ENCODE data around the gene SETDB2. TPM values are rescaled to one million over a fixed set of nuclear protein-coding genes. Genes with fewer than 3 reads are reported as not detected.
A peak's percentile ranks its signal among the peaks of the same experiment; 100 is the strongest.
"Not testable (repeated sequence)": the region's sequence is repeated elsewhere in the genome, so short reads cannot be mapped to it uniquely, and the experiment has no call there.

The SETDB2 gene
- polyA plus RNA-seq, 3 donors from 2014 or later = 5.5 to 8.8 (median 7.5) TPM

DNA sequence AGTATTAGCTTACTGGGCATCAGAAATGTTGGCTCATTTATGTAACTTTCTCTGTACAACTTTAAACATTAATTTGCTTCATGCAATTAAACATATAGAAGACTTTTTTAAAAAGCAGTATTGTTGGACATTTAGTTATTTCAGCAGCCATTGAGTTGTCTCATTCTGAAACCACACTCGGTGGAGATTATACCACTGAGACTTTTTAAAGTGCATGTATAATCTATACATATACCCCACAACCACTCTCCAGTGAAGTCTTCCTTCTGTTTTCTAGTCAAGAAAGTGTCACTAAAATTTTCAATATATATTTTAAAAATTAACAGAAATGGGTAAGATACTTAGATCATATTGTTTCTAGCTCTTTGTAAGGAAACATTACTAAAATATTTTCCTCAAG is 15.5 kb downstream of the SETDB2 start:
- H3K27me3 Mint-ChIP-seq (ENCODE audit: low read depth in 3 of 3) = no peaks in the 10 kb centered on the region
- H3K27ac Mint-ChIP-seq = no peak overlapping the region
- no peak overlapping the region for H3K4me3 Mint-ChIP-seq
- peaks cover 2 to 14% (median 8%) of the 10 kb centered on the region in 6 donors for H3K9me3 Mint-ChIP-seq
- H3K4me1 Mint-ChIP-seq = peaks cover 3 to 16% of the 10 kb centered on the region in 2 donors
- DNase-seq = no peak
- peaks cover 37 to 43% (median 40%) of the 10 kb centered on the region in 3 donors for H3K36me3 Mint-ChIP-seq

DNA sequence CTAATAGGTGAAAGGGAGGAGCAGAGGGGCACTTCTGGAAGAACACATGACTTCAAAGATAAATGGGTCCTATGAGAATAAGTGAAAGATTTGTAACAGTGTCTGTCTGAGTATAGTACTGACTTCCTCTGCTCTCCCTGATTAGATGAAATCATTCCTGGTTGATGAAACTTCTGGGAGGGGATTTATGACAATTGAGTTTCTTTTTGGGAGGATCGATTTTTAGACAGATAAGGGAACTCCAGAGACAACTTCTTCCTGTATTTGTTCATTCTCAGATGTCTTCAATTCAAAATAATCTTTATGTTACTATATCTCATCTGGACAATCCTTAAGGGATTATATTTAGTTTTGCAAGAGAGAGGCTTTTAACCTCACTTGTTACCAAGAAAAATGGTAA is 20.0 kb downstream of the SETDB2 start:
- Mint-ChIP-seq H3K27me3 (ENCODE audit: low read depth in 3 of 3) (no peaks in the 10 kb centered on the region), H3K4me3 (no peak overlapping the region), H3K36me3 (peaks cover 46 to 64% (median 50%) of the 10 kb centered on the region in 3 donors), H3K27ac (no peak overlapping the region), H3K9me3 (peaks cover 2 to 14% (median 8%) of the 10 kb centered on the region in 6 donors), H3K4me1 (no peaks in the 10 kb centered on the region)
- DNase-seq = no peak

DNA sequence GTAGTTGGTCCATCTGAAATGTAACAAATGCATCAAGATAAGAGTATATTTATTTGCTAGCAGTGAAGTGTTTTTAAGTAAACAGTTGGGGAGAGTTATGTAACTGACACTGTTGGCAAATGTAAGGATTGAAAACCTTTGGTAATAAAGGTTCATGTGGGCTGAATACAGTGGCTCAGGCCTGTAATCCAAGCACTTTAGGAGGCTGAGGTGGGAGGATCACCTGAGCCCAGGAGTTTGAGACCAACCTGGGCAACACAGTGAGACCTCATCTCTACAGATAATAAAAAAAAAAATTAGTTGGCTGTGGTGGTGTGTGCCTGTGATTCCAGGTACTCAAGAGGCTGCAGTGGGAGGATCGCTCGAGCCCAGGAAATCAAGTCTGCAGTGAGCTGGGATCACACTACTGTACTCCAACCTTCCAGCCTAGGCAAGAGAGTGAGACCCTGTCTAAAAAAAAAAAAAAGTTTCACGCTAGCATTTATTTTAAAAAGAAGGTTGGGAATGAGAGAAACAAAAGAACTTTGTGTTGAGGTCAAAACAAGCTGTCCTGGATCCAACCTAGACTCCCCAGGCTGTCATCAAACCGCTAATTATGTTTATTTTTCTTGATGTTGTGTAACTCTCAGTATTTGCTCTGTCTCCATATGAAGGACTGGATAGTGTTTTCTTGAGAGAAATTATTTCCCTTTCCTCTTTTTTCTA is 20.7 kb downstream of the SETDB2 start:
- no peak overlapping the region for H3K27ac Mint-ChIP-seq
- H3K36me3 Mint-ChIP-seq = peaks cover 52 to 71% (median 52%) of the 10 kb centered on the region in 3 donors
- H3K4me1 Mint-ChIP-seq = no peaks in the 10 kb centered on the region
- peaks cover 0 to 1% (median 0%) of the 10 kb centered on the region in 3 donors for H3K27me3 Mint-ChIP-seq (ENCODE audit: low read depth in 3 of 3)
- H3K4me3 Mint-ChIP-seq = no peak overlapping the region
- no peak for DNase-seq
- H3K9me3 Mint-ChIP-seq = peaks cover 2 to 14% (median 8%) of the 10 kb centered on the region in 6 donors

DNA sequence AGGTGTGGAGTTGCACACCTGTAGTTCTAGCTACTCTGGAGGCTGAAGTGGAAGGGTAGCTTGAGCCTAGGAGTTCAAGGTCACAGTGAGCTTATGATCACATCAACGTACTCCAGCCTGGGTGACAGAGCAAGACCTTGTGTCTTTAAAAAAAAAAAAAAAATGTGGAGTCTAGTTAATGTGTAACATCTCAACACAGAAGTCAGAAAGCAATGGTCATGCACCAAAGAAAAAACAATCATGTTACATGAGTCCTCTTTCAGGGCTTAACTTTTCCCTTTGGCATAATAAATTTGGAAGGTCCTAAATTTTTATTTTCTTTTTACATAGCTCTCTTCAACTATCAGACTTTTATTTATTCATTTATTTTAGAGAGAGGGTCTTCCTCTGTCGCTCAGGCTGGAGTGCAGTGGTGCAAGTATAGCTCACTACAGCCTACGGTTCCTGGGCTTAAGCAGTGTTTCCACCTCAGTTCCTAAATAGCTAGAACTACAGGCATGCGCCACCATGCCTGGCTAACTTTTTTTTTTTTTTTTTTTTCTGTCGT is 22.3 kb downstream of the SETDB2 start:
- no peak for DNase-seq
- Mint-ChIP-seq H3K27ac (peak overlapping the region in 1 of 6 donors; percentile 7), H3K4me3 (no peak overlapping the region), H3K9me3 (peaks cover 2 to 14% (median 8%) of the 10 kb centered on the region in 6 donors), H3K4me1 (no peaks in the 10 kb centered on the region), H3K27me3 (ENCODE audit: low read depth in 3 of 3) (peaks cover 0 to 2% (median 0%) of the 10 kb centered on the region in 3 donors), H3K36me3 (peaks cover 51 to 64% (median 53%) of the 10 kb centered on the region in 3 donors)

DNA sequence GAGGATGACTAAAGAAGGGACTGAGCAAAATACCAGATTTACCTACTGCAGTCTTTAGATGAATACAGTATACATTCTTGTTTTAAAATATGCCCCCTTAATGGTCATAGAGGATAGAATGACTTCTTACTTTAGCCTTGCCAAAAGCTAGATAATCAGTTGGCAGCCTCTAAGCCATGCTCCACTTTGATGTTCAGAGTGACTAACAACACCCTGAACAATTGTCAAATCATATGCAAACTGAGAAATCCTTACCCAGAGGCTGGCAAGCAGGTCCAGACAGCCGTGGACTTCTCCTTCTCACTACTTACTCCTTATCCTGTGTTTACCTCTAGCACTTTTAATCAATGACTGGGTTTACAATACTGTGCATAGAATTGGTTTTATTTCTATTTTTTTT is 28.1 kb downstream of the SETDB2 start:
- no peak overlapping the region for H3K27ac Mint-ChIP-seq
- no peak overlapping the region for H3K4me3 Mint-ChIP-seq
- no peaks in the 10 kb centered on the region for H3K4me1 Mint-ChIP-seq
- H3K9me3 Mint-ChIP-seq = no peaks in the 10 kb centered on the region
- peaks cover 25 to 34% (median 30%) of the 10 kb centered on the region in 3 donors for H3K36me3 Mint-ChIP-seq
- no peak for DNase-seq
- H3K27me3 Mint-ChIP-seq (ENCODE audit: low read depth in 3 of 3) = peaks cover 0 to 3% (median 1%) of the 10 kb centered on the region in 3 donors

DNA sequence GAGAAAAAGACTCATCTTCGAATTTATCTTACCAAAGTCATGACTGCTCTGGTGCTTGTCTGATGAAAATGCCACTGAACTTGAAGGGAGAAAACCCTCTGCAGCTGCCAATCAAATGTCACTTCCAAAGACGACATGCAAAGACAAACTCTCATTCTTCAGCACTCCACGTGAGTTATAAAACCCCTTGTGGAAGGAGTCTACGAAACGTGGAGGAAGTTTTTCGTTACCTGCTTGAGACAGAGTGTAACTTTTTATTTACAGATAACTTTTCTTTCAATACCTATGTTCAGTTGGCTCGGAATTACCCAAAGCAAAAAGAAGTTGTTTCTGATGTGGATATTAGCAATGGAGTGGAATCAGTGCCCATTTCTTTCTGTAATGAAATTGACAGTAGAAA is 32.5 kb downstream of the SETDB2 start:
- Mint-ChIP-seq H3K27me3 (ENCODE audit: low read depth in 3 of 3) (peaks cover 0 to 1% (median 1%) of the 10 kb centered on the region in 3 donors), H3K9me3 (no peaks in the 10 kb centered on the region), H3K36me3 (peaks cover 13 to 43% (median 13%) of the 10 kb centered on the region in 3 donors)

DNA sequence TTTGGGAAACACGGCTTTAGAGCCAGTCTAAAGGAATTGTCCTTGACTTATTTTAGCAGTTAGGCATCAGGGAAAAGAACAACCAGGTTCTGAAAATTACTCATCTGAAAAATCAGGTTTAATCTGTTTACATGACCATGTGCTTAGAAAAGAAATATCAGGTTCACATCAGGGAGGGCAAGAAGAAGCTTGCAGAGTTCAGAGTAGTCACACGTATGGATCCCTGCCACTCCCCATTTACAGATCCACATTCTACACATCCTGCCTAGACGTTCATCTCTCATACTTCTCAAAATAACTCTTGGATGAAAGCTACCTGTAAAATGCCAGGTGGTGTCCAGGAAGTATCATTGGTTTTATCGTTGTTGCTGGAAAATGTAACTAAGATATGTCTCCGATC is 37.7 kb downstream of the SETDB2 start:
- no peak overlapping the region for H3K4me3 Mint-ChIP-seq
- peaks cover 20 to 56% (median 21%) of the 10 kb centered on the region in 3 donors for H3K36me3 Mint-ChIP-seq
- DNase-seq = no peak
- H3K27me3 Mint-ChIP-seq (ENCODE audit: low read depth in 3 of 3) = peaks cover 0 to 2% (median 0%) of the 10 kb centered on the region in 3 donors
- H3K27ac Mint-ChIP-seq = peak overlapping the region in 1 of 6 donors; percentile 45
- H3K4me1 Mint-ChIP-seq = no peaks in the 10 kb centered on the region
- no peaks in the 10 kb centered on the region for H3K9me3 Mint-ChIP-seq

More for the DNA sequence above, 32.5 kb downstream of the SETDB2 start:
- Mint-ChIP-seq H3K4me1 (no peaks in the 10 kb centered on the region), H3K4me3 (no peak overlapping the region), H3K27ac (no peak overlapping the region)
- no peak for DNase-seq

DNA sequence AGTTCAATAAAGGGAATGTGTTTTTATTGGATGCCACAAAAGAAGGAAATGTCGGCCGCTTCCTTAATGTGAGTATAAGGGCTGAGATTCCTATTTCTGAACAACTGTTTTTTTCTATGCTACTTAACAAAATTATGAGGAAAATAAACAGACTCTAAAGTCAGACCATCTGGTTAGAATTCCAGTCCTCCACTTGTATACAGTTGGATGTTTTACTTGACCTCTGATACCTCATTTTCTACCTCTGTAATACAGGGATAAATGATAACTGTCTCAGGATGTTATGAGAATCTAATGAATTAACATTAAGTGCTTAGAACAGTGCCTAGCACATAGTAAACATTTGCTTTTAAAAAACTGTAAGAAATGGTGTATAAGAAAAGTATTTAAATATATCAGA is 44.5 kb downstream of the SETDB2 start:
- H3K4me3 Mint-ChIP-seq = no peak overlapping the region

DNA sequence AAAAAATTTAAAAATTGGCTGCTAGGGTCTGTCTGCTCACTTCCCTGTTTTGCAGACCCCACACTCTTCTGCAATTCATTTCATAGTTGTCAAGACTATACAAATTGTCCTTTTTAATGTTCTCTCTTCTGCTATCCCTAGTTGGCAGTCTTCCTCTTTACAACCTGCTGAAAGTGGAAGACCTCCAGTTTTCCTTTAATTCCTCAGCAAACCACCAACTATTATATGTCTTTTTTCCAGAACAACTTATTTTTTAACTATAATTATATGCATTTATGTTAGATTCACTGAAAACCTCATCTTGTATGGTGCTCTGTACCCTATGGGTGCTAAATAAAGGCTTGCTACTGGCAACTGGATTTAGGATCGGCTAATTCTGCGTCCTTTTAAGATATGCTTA is 50.6 kb downstream of the SETDB2 start:
- peaks cover 2 to 12% (median 8%) of the 10 kb centered on the region in 3 donors for H3K27me3 Mint-ChIP-seq (ENCODE audit: low read depth in 3 of 3)

More for the DNA sequence above, 44.5 kb downstream of the SETDB2 start:
- Mint-ChIP-seq H3K36me3 (peaks cover 12 to 34% (median 18%) of the 10 kb centered on the region in 3 donors), H3K27me3 (ENCODE audit: low read depth in 3 of 3) (peaks cover 0 to 2% (median 2%) of the 10 kb centered on the region in 3 donors), H3K27ac (no peak overlapping the region), H3K9me3 (no peaks in the 10 kb centered on the region), H3K4me1 (no peaks in the 10 kb centered on the region)
- no peak for DNase-seq

DNA sequence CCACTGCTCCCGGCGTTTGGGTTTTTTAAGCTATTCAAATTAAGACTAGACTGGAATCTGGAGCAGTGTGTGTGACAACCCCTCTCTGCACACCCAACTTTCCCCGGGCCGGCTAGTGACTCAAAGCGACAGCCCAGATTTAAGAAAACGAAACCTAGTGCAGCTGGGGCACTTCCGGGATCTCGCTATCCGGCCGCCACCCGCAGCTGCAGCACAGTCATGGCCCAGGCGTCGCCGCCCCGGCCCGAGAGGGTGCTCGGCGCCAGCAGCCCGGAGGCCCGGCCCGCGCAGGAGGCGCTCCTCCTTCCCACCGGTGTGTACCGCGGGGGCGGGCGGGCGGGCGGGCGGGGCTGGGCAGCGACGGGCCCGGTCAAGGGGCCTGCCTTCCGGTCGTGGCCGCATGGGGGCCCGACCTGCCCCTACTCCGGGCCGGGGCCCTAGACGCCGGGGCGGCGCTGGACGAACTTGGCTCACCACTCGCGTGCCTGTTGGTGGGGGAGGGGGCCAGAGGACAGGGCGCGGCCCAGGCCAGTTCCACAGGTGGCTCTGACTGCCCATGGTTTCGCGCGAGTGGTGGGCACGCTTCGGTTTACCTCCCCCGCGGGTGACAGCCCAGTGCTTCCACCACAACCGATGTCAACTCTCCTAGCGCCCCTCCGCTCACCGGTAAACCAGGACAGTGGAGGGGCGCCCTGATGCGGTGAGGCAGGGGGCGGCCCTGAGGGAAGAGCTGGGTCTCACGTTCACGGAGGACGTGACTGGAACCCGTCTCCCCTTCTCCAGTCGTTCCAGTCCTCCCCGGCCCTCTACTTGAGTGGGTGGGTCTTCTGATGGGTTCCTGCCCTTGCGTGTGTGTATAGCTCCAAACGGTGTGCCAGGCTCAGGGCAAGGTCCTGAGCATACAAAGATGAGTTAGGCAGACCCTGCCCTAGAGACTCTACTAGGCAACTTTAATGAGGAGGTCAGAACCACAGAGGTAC is 52.0 kb downstream of the SETDB2 start, which contains the start of gene PHF11:
Gene PHF11 (plus strand): TSS at position 171 of the 980 bp plus-strand sequence. CDS start 49 bp downstream, at position 220.
- H3K27me3 Mint-ChIP-seq (ENCODE audit: low read depth in 3 of 3) = peaks cover 2 to 12% (median 8%) of the 10 kb centered on the region in 3 donors
- H3K27ac Mint-ChIP-seq = peak within 1 kb of the TSS; percentile 98 to 99 (median 98)
- peaks cover 0 to 11% (median 5%) of the 10 kb centered on the region in 3 donors for H3K36me3 Mint-ChIP-seq
- peak within 1 kb of the TSS; percentile 98 to 99 (median 99) for H3K4me3 Mint-ChIP-seq
- no peaks in the 10 kb centered on the region for H3K9me3 Mint-ChIP-seq
- peak; percentile 85 to 88 (median 88) for DNase-seq
- H3K4me1 Mint-ChIP-seq = peaks cover 35 to 51% of the 10 kb centered on the region in 2 donors

More for the DNA sequence above, 50.6 kb downstream of the SETDB2 start:
- peak overlapping the region; percentile 81 to 99 (median 98) for H3K27ac Mint-ChIP-seq
- DNase-seq = no peak
- H3K9me3 Mint-ChIP-seq = no peaks in the 10 kb centered on the region
- peak overlapping the region; percentile 98 to 99 (median 99) for H3K4me3 Mint-ChIP-seq
- H3K4me1 Mint-ChIP-seq = peaks cover 27 to 40% of the 10 kb centered on the region in 2 donors
- peaks cover 0 to 8% (median 5%) of the 10 kb centered on the region in 3 donors for H3K36me3 Mint-ChIP-seq

DNA sequence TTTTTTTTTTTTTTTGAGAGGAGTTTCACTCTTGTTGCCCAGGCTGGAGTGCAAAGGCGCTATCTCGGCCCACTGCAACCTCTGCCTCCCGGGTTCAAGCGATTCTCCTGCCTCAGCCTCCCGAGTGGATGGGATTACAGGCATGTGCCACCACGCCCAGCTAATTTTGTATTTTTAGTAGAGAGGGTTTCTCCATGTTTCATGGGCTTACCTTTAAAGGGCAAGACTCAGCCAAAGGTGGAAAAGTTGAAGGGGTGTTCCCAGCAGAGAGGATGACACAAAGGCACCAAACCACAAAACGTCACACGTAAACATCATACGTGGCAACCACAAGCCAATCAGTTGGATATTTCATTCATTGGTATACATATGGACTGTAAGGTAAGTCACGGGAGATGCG is 52.8 kb downstream of the SETDB2 start:
- peak; percentile 49 to 58 (median 56) for DNase-seq
- H3K27me3 Mint-ChIP-seq (ENCODE audit: low read depth in 3 of 3) = peaks cover 2 to 12% (median 8%) of the 10 kb centered on the region in 3 donors
- not testable (repeated sequence) for H3K9me3 Mint-ChIP-seq, H3K36me3 Mint-ChIP-seq
- H3K4me3 Mint-ChIP-seq = peak overlapping the region; percentile 41 to 90 (median 87)
- peak overlapping the region; percentile 92 to 98 (median 98) for H3K27ac Mint-ChIP-seq
- peaks cover 35 to 51% of the 10 kb centered on the region in 2 donors for H3K4me1 Mint-ChIP-seq

DNA sequence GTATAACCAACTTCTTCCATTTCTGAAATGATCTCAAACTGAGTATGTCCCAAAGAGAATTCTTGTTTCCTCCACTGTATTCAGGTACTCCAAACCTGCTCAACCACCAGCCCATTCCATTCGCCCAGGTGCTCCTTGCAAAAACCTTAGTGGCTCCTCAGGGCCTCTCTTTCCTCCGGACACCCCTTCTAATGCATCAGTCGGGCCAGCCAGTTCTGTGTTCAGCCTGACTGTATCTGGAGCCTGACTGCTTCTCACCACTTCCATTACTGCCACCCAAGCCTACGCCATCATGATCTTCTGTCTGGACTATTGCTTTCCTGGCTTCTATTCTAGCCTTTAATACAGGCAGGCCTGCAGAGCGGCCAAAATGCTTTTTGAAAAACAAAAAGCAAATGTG is 53.2 kb downstream of the SETDB2 start:
- DNase-seq = no peak
- H3K36me3 Mint-ChIP-seq = peaks cover 0 to 6% (median 0%) of the 10 kb centered on the region in 3 donors
- H3K4me1 Mint-ChIP-seq = peaks cover 35 to 51% of the 10 kb centered on the region in 2 donors
- H3K9me3 Mint-ChIP-seq = no peaks in the 10 kb centered on the region
- peak overlapping the region; percentile 92 to 98 (median 98) for H3K27ac Mint-ChIP-seq
- H3K27me3 Mint-ChIP-seq (ENCODE audit: low read depth in 3 of 3) = peaks cover 2 to 12% (median 8%) of the 10 kb centered on the region in 3 donors
- H3K4me3 Mint-ChIP-seq = peak overlapping the region; percentile 22 to 90 (median 87)

DNA sequence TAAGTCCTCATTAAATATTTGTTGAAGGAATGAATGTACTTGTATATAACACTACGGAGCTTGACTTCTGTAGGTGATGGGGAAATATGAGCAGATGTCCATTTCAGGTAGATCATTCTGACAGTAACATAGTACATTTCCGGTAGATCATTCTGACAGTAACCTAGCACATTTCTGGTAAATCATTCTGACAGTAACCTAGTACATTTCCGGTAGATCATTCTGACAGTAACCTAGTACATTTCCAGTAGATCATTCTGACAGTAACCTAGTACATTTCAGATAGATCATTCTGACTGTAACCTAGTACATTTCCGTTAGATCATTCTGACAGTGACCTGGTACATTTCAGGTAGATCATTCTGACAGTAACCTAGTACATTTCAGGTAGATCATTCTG is 54.1 kb downstream of the SETDB2 start:
- no peak overlapping the region for H3K4me3 Mint-ChIP-seq
- peaks cover 0 to 5% (median 4%) of the 10 kb centered on the region in 3 donors for H3K36me3 Mint-ChIP-seq
- H3K4me1 Mint-ChIP-seq = peaks cover 40 to 60% of the 10 kb centered on the region in 2 donors
- H3K9me3 Mint-ChIP-seq = no peaks in the 10 kb centered on the region
- no peak for DNase-seq
- H3K27me3 Mint-ChIP-seq (ENCODE audit: low read depth in 3 of 3) = peaks cover 2 to 10% (median 8%) of the 10 kb centered on the region in 3 donors
- peak overlapping the region; percentile 92 to 98 (median 98) for H3K27ac Mint-ChIP-seq
